ENCODE data around the gene XYLT1.

Gene XYLT1

GRCh38 chr16:17463335-17463734 lies 7.4 kb downstream of the XYLT1 start:
- in situ Hi-C loops (cut with HindIII; ENCODE audit: low pct_unique_long_range_greater_than_20kb, low sequenced_read_pairs), result no loop called here
- no peak for DNase-seq (ENCODE audit: low read depth in 1 of 2, low spot score in 1 of 2)
- TF ChIP-seq JUND (IDR thresholded peaks at IDR 0.05; ENCODE audit: low read depth), result no peak

GRCh38 chr16:17461951-17462729 lies 8.6 kb downstream of the XYLT1 start:
- TF ChIP-seq JUND (IDR thresholded peaks at IDR 0.05; ENCODE audit: low read depth), result no peak
- in situ Hi-C loops (cut with HindIII; ENCODE audit: low pct_unique_long_range_greater_than_20kb, low sequenced_read_pairs), result no loop called here
- no peak for DNase-seq (ENCODE audit: low read depth in 1 of 2, low spot score in 1 of 2)

- DNase-seq (ENCODE audit: low read depth in 1 of 2, low spot score in 1 of 2), result no peak
- TF ChIP-seq JUND (IDR thresholded peaks at IDR 0.05; ENCODE audit: low read depth), result no peak
- in situ Hi-C loops (cut with HindIII; ENCODE audit: low pct_unique_long_range_greater_than_20kb, low sequenced_read_pairs), result no loop called here
Observed at GRCh38 chr16:17460890-17461289, 9.9 kb downstream of the XYLT1 start.

- no peak for TF ChIP-seq JUND (IDR thresholded peaks at IDR 0.05; ENCODE audit: low read depth)
- DNase-seq (ENCODE audit: low read depth in 1 of 2, low spot score in 1 of 2), result no peak
- in situ Hi-C loops (cut with HindIII; ENCODE audit: low pct_unique_long_range_greater_than_20kb, low sequenced_read_pairs), result no loop called here
Observed at GRCh38 chr16:17459903-17460521, 10.7 kb downstream of the XYLT1 start.

- DNase-seq (ENCODE audit: low read depth in 1 of 2, low spot score in 1 of 2), result no peak
- in situ Hi-C loops (cut with HindIII; ENCODE audit: low pct_unique_long_range_greater_than_20kb, low sequenced_read_pairs), result no loop called here
- TF ChIP-seq JUND (IDR thresholded peaks at IDR 0.05; ENCODE audit: low read depth), result no peak
Observed at GRCh38 chr16:17457997-17458396, 12.8 kb downstream of the XYLT1 start.

GRCh38 chr16:17457513-17457912 lies 13.2 kb downstream of the XYLT1 start:
- in situ Hi-C loops (cut with HindIII; ENCODE audit: low pct_unique_long_range_greater_than_20kb, low sequenced_read_pairs), result no loop called here
- no peak for DNase-seq (ENCODE audit: low read depth in 1 of 2, low spot score in 1 of 2)
- TF ChIP-seq JUND (IDR thresholded peaks at IDR 0.05; ENCODE audit: low read depth), result no peak

GRCh38 chr16:17454162-17454730 lies 16.5 kb downstream of the XYLT1 start:
- no peak for DNase-seq (ENCODE audit: low read depth in 1 of 2, low spot score in 1 of 2)
- no peak for TF ChIP-seq JUND (IDR thresholded peaks at IDR 0.05; ENCODE audit: low read depth)
- in situ Hi-C loops (cut with HindIII; ENCODE audit: low pct_unique_long_range_greater_than_20kb, low sequenced_read_pairs), result no loop called here

- in situ Hi-C loops (cut with HindIII; ENCODE audit: low pct_unique_long_range_greater_than_20kb, low sequenced_read_pairs), result no loop called here
- DNase-seq (ENCODE audit: low read depth in 1 of 2, low spot score in 1 of 2), result no peak
- TF ChIP-seq JUND (IDR thresholded peaks at IDR 0.05; ENCODE audit: low read depth), result no peak
Observed at GRCh38 chr16:17453364-17454038, 17.3 kb downstream of the XYLT1 start.

GRCh38 chr16:17452922-17453321 lies 17.8 kb downstream of the XYLT1 start:
- in situ Hi-C loops (cut with HindIII; ENCODE audit: low pct_unique_long_range_greater_than_20kb, low sequenced_read_pairs), result no loop called here
- no peak for TF ChIP-seq JUND (IDR thresholded peaks at IDR 0.05; ENCODE audit: low read depth)
- DNase-seq (ENCODE audit: low read depth in 1 of 2, low spot score in 1 of 2), result no peak

- TF ChIP-seq JUND (IDR thresholded peaks at IDR 0.05; ENCODE audit: low read depth), result no peak
- no peak for DNase-seq (ENCODE audit: low read depth in 1 of 2, low spot score in 1 of 2)
- in situ Hi-C loops (cut with HindIII; ENCODE audit: low pct_unique_long_range_greater_than_20kb, low sequenced_read_pairs), result no loop called here
Observed at GRCh38 chr16:17451843-17452242, 18.9 kb downstream of the XYLT1 start.

GRCh38 chr16:17450291-17450690 lies 20.5 kb downstream of the XYLT1 start:
- no peak for DNase-seq (ENCODE audit: low read depth in 1 of 2, low spot score in 1 of 2)
- TF ChIP-seq JUND (IDR thresholded peaks at IDR 0.05; ENCODE audit: low read depth), result no peak
- in situ Hi-C loops (cut with HindIII; ENCODE audit: low pct_unique_long_range_greater_than_20kb, low sequenced_read_pairs), result no loop called here

- DNase-seq (ENCODE audit: low read depth in 1 of 2, low spot score in 1 of 2), result no peak
- no peak for TF ChIP-seq JUND (IDR thresholded peaks at IDR 0.05; ENCODE audit: low read depth)
- in situ Hi-C loops (cut with HindIII; ENCODE audit: low pct_unique_long_range_greater_than_20kb, low sequenced_read_pairs), result no loop called here
Observed at GRCh38 chr16:17448640-17449638, 21.8 kb downstream of the XYLT1 start.
